Kidney glomerular epithelial cell (primary cell): Measurements from ENCODE around the gene GUK1.
A peak's percentile ranks its signal among the peaks of the same experiment; 100 is the strongest.
"Not testable (repeated sequence)": the region's sequence is repeated elsewhere in the genome, so short reads cannot be mapped to it uniquely, and the experiment has no call there.

Source experiments
- DNase-seq: peaks from one replicate; lab custom pipeline; 2025; lab: John Stamatoyannopoulos, UW

The GUK1 gene

GRCh38 chr1:228104526-228105269 is 35.4 kb upstream of the GUK1 start:
- no peak for DNase-seq

DNA sequence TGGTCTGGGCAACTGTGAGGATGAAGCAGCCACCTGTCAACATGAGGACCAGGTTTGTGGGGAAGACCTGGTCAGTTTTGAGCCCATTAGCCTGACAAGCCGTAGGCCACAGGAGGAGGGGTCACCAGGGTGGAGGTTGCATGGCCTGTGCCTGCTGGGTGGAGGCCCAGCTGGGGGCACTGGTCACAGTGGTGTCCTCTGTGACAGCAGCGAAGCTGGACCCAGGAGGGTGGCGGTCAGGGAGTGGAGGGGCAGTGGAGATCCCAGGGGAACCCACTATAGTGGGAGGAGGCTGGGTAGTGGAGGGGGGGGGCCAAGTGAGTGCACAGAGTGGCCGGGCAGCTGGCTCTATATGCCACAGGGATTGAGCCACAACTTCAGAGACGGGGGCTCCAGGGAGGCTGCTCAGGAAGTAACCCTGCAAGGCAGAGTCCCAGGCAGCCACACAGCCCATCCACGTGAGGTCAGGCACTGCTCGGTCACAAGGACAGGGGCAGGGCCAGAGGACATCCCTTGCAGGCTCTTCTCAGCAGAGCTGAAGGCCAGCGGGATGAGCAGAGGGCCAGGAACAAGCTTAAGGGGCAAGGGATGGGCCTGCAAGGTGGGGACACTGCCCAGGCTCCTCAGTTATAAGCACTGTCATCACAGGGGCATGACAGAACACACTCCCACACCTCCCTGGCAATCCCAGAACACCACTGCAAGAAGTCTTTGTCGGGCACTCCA is 34.6 kb upstream of the GUK1 start:
- DNase-seq: no peak

DNA sequence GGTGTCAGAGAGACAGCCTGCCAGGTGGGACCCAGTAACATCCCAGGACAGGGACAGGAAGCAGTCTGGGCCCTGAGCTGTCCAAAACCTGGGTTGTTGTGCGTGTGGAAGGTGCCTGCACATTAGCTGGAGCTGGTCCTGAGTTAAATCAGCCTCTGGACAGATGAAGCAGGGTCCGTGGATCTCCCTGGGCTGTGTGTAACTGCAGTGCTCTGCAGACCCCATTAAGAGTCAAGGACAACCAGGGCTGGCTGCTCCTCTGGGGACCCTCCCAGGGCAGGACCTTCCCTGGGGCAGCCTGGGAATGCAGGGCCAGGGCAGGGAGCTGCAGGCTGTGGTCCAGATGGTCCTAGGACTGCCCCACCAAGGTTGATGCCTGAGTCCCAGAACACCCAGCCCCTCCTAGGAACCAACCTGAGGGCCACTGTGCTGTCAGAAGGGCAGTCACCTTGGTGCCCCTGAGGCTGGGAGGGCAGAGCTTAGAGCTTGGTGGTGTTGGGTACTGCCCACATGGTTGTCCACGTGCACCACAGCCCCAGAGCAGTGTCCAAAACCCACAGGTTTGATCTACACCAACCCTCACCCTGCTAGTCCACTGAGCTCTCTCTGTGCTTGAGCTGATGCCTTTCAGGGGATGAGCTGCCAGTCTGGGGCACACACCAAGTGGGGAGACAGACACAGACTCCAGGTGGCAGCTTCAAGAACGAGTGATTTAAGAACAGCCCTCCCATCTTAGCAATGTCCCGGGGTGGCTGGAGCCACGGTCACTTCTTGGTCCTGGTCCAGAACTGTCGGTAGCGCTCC is 33.9 kb upstream of the GUK1 start:
- no peak for DNase-seq

- no peak for DNase-seq
These were observed 33.4 kb upstream of the GUK1 start for GRCh38 chr1:228106800-228107054.

DNA sequence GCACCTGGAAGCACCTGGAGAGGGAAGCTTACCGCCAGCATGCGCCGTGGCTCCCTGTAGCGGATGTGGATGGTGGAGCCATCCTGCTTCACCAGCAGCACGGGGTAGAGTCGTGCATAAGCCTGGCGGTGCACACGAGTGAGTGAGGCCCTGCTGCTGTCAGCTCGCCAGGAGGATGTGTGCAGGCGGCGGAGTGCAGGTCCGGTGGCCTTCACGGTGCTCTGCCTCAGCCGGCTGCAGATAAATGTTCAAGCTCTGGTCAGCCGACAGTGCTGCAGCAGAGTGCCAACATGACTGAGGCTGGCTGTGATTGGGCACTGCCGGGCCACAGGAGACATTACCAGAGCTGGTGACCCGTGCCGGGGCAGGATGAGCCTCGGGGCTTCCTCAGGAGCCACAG is 32.4 kb upstream of the GUK1 start:
- no peak for DNase-seq

- no peak for DNase-seq
These were observed 31.9 kb upstream of the GUK1 start for GRCh38 chr1:228108055-228108690.

DNA sequence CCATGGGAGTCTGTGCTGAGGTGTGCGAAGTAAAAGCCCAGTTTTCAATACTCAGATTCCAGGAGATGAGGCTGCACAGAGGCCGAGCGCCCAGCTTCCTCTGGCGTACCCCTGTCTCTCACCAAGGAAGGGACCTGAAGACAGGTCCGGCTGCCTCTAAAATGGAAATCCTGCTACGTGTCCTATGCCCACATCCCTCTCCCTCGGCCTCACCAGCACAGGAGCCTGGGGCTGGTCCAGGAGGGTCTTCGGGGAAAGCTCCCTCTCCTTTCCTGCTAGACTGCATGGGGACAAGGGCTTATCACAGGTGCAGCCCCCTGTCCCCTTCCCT is 31.4 kb upstream of the GUK1 start:
- no peak for DNase-seq

DNA sequence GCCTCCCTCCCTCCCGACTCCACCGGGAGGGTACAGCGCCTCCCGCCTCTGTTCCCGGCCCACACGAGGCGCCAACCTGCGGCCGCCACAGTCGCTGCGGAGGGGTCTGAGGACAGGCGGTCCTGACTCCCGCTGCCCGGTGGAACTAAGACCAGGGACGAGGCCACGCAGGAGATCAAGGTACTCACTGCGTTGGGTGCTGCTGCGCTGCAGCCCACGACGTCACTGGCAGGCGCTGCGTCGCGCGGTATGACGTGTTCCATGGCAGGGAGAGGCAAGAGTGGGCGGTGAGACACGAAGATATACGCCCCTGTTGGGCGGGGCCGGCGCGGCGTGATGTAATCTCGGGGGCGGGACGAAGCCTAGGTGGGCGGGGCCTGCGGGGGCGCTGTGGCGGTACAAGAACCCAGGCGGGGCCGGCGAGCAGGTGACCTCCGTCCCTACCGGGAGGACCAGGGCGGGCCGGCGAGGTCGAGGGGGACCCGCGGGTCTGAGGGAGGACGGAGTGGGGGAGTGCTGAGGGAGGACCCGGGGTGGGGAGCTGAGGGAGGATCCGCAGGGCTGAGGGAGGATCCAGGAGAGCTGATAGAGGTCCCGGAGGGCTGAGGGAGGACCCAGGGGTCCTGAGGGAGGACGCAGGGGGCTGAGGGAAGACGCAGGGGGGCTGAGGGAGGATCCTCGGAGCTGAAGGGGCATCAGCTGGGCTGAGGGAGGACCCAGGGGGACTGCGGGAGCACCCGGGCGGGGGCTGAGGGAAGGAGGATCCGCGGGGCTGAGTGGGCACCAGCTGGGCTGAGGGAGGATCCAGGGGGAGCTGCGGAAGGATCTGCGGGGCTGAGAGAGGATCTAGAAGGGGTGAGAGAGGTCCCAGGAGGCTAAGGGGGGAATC is 30.8 kb upstream of the GUK1 start, which contains the start of gene MRPL55:
TSS of gene MRPL55 (minus strand) at position 227 of the 889 bp plus-strand sequence. CDS start 1,039 bp downstream, outside the sequence.
- DNase-seq: peak; percentile 89

- peak; percentile 50 for DNase-seq
These were observed 30.1 kb upstream of the GUK1 start for GRCh38 chr1:228109962-228110488.

DNA sequence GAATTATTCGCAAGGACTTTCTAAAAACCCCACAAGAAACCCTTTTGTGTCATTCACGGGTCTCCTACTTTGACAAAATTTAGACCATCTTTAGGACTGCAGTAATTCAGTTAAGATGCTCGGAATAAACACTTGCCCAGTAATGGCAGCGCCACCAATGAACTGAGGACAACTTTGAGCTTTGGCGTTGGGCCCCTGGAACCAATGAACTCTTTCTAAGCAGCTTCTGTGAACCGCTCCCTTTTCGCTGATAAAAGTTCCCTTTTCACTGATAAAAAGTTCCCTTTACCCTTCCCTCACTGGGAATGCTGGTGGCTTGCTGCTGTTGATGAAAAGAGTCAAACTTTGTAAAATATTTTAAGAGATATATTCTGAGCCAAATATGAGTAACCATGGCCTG is 29.5 kb upstream of the GUK1 start:
- DNase-seq: no peak

DNA sequence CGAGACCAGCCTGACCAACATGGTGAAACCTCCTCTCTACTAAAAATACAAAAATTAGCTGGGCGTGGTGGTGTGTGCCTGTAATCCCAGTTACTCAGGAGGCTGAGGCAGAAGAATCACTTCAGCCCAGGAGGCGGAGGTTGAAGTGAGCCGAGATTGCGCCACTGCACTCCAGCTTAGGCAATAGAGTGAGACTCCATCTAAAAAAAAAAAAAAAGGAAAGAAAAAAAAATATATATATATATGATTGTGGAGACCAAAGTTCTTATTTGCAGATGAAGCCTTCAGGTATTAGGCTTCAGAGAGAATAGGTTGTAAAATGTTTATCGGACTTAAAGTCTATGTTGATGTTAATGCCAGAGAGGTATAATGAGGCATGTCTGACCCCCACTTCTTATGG is 28.8 kb upstream of the GUK1 start:
- DNase-seq: not testable (repeated sequence)

GRCh38 chr1:228112167-228112566 is 27.9 kb upstream of the GUK1 start:
- no peak for DNase-seq

DNA sequence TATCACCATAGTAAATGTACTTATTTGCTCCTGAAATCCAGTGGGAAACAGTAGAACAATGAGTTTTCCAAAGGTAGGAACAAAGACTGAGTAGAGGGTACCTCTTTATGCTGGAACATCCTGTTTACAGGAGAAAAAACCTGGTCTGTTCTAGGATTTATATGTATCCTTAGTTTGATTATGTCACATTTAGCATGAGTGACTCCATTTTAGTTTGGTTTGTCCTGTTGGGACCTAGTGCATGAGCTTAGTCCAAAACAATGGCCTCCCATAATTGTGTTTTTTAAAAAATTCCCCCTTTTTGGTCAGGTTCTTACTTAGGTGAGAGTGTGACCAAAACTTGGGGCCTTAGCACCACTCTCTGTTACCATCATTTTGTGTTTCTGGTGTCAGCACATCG is 27.5 kb upstream of the GUK1 start:
- DNase-seq: no peak

DNA sequence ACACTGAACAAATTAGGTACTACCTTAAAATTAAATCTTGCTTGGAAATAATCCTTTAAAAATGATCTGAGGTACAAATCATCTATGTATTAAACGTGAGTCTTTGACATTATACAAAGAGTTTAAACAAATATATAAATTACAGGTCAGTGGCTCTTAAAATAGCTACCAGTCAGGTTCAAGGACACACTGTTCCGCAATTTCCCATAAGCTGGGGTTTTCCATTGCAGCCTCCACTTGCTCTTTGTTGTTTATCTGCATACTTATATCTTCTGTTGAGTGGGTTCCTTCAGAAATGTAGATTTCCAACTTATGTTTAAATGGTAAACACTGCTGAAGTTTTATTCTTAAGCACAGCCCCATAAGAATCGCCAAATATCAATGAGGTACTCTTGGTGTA is 25.3 kb upstream of the GUK1 start:
- no peak for DNase-seq

GRCh38 chr1:228117335-228117734 is 22.7 kb upstream of the GUK1 start:
- DNase-seq: no peak

DNA sequence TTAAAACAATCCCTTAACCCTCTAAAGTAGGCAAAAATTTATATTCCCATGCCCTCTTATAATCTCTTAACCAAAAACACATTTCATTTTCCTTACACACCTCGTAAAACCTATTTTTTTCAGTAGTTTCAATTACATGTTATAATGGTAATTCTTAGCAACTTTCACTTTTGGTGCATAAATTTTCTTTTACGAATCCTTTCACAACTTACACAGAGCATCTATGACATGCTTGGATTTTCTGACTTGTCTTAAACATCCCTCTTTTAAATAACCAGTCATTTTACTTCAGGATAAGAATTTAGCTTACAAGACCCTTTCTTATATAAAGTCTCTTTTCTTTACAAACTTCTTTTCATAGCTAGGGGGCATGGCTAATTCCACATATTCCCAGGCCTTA is 22.0 kb upstream of the GUK1 start:
- no peak for DNase-seq

DNA sequence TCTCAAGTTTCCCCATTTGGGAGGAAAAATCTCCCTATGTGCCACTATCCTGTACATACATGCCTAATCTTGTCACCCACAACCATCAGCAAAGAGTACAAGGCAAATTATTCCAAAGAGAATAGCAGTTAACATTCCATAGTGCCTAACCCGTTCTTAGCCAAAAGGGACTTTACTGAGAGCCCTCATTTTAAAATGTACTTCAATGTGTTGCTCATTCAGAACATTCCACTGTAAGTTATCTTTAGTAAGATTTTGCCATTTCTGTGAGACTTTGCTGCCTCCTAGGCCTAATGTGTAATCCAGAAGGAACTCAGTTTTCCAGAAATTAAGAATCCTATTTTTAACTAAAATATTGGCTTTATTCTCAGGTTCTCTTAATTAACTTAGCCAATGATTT is 19.7 kb upstream of the GUK1 start:
- no peak for DNase-seq

- no peak for DNase-seq
These were observed 19.1 kb upstream of the GUK1 start for GRCh38 chr1:228120857-228121489.

DNA sequence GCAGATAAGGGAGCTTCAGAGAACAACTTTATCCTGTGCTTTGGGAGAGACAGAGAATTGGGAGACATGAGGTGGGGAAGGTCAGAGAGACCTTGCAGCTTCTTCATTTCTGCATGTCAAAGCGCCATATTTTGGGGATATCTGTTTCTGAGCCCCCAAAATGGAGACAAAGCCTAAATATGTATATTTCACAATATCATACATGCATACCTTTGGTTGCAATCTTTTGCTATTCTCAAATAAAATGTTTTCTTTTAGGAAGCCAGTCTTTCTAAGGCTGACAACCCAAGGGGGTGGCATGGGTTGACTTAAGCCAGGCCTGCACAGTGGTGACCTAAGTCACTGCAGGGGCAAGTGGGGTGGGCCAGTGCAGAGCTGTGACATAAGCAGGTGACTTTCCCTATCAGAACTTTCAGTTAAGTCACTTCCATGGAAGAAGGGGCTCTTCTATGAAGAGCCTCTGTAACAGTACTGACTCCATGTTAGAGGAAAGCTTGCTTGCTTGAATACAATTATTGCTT is 17.1 kb upstream of the GUK1 start:
- DNase-seq: no peak

GRCh38 chr1:228123505-228123904 is 16.6 kb upstream of the GUK1 start:
- DNase-seq: no peak

GRCh38 chr1:228125185-228125584 is 14.9 kb upstream of the GUK1 start:
- DNase-seq: no peak
